Cerebellar nuclear complex (tissue), 1 donor: ENCODE measurements around the gene IFNL1.
"Not testable (repeated sequence)": the region's sequence is repeated elsewhere in the genome, so short reads cannot be mapped to it uniquely, and the experiment has no call there.

Experiments used
- DNase-seq, 2 experiments: peaks; one replicate each; lab custom pipeline; 2025; lab: John Stamatoyannopoulos, UW

IFNL1 gene

GRCh38 chr19:39296055-39296645 lies at the start of gene IFNL1:
TSS of gene IFNL1 (plus strand) at chr19:39296407. CDS start at chr19:39296422, 15 bp downstream.
- no peak for DNase-seq

DNA sequence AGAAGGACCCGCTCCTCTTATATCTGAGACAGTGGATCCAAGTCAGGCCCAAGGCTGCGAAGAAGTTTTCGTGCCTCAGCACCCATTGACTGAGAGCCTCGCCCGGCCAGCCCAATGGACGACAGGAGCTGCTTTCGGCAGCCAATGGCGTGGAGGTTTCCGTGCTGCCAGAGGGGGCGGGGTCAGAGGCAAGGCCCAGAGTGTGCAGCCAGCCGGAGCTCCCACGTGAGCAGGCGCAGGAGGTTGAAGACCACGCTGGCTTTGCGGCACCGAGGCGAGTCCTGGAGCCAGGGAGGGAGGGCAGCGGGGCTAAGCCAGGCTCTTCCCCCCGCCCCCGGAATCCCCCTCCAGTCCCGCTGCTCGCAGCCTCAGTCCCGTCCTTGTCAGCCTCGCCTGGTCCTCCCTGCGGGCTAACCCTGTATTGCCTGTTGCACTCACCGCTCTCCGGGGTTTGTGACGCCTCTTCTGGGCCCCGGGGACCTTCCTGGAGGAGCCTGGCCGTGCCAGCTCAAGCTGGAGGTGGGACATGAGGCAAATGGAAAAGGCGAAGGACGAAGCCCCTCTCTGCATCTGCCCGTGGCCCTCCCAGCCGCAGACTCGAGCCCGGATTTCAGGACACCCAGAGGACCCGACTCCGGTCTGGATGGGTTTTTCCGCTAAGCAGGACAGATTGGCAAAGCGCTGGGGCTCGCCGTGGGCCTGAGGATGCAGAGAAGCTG lies 49.1 kb upstream of the IFNL1 start:
- DNase-seq: no peak

DNA sequence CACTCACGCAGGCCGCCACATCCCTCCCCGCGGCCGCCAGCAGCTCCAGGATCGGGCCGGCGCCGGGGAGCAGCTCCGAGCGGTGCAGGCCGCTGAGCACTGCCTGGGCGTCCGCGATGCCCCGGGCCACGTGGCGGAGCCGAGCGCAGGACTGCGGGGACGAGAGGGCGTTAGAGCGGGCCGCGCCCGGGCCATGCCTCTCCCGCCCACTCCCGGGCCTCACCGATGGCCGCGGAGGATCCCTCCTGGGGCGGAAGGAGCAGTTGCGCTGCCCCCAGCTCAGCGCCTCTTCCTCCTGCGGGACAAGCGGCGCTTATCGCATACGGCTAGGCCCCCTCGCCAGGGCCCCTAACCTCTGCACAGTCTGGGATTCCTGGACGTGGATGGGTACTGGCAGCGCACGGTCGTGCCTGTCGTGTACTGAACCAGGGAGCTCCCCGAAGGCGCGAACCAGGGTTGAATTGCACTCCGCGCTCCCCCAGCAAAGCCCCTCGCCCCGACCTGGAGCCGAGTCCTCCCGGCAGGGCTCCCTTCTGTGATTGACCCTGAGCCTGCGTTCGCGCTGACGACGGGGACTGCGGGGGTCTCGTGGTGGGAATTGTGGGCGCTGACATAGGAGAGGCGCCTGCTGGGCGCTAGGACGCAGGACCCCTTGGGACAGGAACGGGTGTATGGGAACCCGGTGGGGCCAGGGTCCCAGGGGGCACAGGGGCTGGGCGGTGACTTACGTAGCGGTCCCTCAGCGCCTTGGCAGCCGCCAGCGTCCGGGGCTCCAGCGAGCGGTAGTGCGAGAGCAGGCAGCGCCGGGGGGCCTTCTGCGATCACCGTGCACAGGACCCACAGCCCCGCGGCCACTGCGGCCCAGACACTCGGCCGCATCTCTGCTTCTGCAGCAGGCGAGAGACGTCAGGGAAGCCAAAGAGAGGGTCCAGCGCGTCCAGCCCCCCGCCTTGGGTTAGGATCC lies 48.2 kb upstream of the IFNL1 start:
- DNase-seq: no peak

GRCh38 chr19:39248806-39249205 lies 47.4 kb upstream of the IFNL1 start, which contains the start of gene IFNL4:
TSS of gene IFNL4 (minus strand) at chr19:39248856.
- no peak for DNase-seq

- DNase-seq: no peak
Observed at GRCh38 chr19:39251081-39251480, 45.1 kb upstream of the IFNL1 start.

DNA sequence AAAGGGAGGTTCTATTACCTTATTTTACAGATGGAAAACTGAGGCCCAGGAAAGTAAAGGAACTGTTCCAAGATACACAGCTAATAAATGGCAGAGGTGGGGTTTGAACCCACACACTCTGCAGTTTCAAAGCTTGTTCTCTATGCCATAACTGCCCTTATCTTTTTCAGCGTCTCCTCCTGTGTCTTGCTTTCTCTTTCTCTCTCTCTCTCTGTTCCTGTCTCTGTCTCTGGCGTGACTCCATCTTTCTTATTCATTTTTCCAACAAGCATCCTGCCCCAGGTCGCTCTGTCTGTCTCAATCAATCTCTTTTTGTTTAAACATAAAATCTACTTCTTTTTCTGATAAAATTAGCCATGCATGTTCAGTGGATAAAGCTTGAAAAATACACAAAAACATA lies 44.4 kb upstream of the IFNL1 start:
- DNase-seq: no peak

- DNase-seq: no peak
Observed at GRCh38 chr19:39252458-39252857, 43.7 kb upstream of the IFNL1 start.

DNA sequence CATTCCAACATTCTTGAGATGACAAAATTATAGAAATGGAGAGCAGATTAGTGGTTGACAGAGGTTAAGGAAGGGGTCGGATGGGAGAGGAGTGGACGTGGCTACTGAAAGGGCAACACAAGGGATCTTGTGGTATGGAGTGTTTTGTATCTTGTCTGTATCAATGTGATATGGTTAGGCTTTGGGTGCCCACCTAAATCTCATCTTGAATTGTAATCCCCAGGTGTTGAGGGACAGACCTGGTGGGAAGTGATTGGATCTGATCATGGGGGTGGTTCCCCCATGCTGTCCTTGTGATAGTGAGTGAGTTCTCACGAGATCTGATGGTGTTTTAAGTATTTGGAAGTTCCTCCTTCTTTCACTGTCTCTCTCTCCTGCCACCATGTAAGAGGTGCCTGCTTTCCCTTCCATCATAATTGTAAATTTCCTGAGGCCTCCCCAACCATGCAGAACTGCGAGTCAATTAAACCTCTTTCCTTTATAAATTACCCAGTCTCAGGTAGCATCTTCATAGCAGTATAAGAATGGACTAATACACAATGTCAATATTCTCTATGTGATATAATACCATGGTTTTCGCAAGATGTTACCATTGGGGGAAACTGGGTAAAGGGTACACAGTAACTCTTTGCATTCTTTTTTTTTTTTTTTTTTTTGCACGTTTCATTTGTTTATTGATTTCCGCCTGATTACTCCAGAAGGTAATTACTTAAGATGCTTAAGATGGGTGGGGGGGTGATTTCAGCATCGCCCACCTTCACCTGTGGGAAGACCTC lies 42.6 kb upstream of the IFNL1 start:
- no peak for DNase-seq

GRCh38 chr19:39254531-39255345 lies 41.5 kb upstream of the IFNL1 start:
- no peak for DNase-seq

DNA sequence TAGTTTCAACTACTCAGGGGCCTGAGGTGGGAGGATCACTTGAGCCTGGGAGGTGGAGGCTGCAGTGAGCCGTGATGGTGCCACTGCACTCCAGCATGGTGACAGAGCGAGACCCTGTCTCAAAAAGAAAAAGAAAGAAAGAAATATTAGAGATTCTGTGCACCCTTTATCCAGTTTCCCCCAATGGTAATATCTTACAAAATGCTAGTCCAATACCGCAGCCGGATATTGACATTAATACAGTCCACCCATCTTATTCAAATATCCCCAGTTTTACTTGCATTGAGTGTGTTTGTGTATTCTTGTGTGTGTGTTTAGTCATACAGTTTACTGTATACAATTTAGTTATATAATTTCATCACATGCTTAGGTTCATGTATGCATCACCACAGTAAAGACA lies 39.0 kb upstream of the IFNL1 start:
- no peak for DNase-seq

GRCh38 chr19:39261704-39262103 lies 34.5 kb upstream of the IFNL1 start:
- no peak for DNase-seq

DNA sequence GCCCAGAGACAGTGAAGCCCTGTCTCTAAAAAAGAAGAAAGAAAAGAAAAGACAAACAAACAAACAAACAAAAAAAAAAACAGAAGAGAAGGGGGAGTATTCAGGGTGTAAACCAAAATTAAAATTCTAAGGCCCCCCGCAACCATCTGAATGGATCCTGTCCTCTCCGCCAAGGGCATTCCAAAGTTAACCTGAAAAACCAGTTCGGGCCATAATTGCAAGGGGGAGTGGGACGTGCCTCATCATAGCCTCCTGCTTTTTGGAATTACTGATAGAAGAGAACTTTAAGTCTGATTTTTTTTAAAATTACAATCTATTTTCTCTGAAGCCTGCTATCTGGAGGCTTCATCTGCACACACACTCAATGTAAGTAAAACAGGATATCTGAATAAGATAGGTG lies 33.7 kb upstream of the IFNL1 start:
- DNase-seq: no peak

- DNase-seq: no peak
Observed at GRCh38 chr19:39263912-39264305, 32.3 kb upstream of the IFNL1 start.

- DNase-seq: no peak
Observed at GRCh38 chr19:39264306-39265290, 31.6 kb upstream of the IFNL1 start.

GRCh38 chr19:39265321-39265916 lies 30.8 kb upstream of the IFNL1 start:
- DNase-seq: no peak

DNA sequence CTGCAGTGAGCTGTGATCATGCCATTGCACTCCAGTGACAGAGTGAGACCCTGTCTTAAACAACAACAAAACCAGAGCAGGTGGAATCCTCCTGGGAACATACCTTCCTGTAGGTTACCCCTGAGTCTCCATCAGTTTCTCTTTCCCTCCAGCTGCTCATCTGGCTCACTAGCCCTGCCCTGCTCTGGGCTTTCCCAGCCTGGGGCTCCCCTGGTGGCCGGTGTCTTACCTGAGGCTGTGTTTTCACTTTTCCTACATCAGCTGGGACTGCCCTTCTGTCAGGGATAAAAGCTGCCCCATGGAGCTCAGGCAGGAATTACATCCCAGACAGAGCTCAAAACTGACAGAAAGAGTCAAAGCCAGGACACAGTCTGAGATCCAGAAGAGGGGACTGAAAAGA lies 28.1 kb upstream of the IFNL1 start, which contains the start of gene IFNL2:
IFNL2 (plus strand) TSS at position 312 of the 400 bp plus-strand sequence. CDS start 173 bp downstream, outside the sequence.
- not testable (repeated sequence) for DNase-seq

GRCh38 chr19:39268531-39269223 lies 27.5 kb upstream of the IFNL1 start:
- not testable (repeated sequence) for DNase-seq

DNA sequence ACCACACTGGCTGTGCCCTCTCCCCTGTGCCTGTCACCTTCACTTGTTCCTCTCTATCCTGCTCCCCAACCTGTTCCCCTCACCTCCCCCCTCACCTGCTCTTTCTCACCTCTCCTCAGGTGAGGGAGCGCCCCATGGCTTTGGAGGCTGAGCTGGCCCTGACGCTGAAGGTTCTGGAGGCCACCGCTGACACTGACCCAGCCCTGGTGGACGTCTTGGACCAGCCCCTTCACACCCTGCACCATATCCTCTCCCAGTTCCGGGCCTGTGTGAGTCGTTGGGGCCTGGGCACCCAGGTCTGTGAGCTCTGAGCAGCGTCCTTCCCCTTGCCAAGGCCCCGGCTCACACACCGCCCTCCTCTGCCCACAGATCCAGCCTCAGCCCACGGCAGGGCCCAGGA lies 26.8 kb upstream of the IFNL1 start:
- not testable (repeated sequence) for DNase-seq
